ENCODE results near the gene FNTB.
"Not testable (repeated sequence)": the region's sequence is repeated elsewhere in the genome, so short reads cannot be mapped to it uniquely, and the experiment has no call there.

FNTB gene

DNA sequence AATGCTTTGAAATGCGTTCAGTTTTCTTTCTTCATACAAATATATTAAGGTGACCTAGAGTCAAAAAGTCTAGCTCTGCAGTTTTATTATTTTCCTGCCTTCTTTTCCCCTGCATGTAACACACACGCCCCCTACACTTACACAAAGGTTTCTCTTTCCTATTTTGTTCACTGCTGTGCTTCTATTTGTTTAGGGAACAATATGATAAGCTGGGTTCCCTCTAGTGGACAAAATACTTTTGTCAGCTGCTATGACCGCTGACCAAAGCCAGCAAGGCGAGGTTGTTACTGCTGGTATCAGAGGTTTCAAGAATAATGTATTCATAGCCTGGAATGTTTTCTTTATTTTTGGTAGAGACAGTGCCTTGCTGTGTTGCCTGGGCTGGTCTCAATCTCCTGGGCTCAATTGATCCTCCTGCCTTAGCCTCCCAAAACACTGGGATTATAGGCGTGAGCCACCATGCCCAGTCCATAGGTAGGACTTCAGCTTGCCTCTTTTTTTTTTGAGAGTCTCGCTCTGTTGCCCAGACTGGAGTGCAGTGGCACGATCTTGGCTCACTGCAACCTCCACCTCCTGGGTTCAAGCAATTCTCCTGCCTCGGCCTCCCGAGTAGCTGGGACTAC is 33.4 kb downstream of the FNTB start:
- DNase-seq, result peak; percentile 75

DNA sequence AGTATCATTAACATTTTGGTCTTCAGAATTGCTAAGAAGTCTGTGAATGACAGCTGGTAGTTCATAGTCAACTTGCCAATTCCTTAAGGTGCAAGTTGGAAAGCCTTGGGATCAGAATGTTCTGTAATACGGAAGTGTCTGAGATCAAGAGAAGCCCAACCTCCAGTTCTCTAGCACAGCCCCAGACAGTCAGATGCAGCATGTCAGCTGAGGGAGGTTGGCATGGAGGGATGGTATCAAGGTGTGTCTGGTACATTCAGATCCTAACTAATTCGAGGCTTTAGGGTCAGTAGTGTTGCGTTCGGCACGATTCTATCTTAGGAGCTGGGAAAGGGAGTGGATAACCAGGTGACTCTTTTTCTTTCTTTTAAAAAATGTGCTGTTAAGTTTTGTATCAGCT is 38.3 kb downstream of the FNTB start:
- no peak for DNase-seq

DNA sequence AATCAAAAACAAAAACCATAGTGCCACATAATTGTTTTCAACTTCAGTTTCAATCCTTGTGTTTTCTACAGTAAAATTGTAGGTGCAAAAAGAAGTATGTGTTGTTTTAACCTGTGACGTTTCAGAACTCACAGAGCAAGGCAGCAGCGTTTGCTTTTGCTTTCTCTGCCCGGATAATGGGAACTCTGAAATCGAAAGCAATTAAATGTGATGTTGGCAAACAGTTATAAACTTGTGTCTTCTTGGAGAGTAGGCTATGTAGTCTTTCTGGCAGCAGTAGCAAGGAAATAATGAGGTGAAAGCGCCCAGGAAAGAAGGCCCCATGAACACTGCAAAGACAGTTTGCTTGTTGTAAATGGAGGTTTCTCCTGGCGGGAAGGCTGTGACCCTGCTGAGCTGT is 39.1 kb downstream of the FNTB start:
- no peak for DNase-seq

DNA sequence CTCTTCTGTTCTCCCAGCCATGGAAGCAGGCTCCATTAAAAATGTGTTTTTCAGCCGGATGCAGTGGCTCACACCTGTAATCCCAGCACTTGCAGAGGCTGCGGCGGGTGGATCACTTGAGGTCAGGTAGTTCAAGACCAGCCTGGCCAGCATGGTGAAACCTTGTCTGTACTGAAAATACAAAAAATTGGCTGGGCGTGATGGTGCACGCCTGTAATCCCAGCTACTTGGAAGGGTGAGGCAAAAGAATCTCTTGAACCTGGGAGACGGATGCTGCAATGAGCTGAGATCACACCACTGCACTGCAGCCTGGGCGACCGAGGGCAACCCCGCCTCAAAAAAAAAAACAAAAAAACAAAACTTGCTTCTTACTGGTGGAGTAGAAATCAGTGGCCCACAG is 39.8 kb downstream of the FNTB start:
- DNase-seq, result no peak

DNA sequence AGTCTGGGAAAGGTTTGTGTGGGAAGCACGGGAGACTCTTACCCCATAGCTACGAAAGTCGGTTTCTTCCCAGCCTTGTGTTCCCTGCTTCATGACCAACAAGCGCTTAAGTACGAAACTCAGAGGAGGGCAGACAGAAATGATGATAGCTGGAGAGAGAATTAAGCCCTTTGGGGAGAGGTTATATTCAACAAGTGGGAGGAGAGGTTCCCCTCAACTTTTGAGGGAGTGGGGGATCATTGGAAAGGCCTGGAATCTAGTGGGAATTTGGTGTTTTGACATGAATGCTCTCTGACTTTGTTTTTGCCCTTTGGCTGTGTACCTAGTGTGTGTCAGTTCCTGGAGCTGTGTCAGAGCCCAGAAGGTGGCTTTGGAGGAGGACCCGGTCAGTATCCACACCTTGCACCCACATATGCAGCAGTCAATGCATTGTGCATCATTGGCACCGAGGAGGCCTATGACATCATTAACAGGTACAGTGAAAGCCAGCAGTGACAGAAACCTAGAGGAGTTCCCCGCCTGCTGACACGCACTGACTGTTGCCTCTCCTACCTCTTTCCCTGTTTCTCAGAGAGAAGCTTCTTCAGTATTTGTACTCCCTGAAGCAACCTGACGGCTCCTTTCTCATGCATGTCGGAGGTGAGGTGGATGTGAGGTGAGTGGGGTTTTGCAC is 40.6 kb downstream of the FNTB start:
- no peak for DNase-seq

DNA sequence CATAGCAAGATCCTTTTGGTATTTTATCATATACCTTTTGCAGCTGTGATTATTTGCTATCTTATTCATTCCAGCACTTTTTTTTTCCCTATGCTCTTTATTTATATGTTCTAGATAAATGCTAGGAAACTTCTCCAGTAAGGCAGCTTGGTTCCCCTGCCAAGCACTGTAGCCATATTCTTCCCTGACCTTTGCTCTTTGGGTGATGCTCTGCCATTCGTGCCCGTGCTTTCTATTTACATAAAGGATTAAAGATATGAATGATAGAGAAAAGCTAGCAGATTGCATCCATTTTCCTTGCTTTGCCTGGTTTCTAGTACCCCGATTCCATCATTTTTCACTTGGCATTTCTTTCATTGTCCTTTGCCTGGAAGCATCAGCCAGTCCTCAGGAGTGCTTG is 42.2 kb downstream of the FNTB start:
- DNase-seq, result no peak

DNA sequence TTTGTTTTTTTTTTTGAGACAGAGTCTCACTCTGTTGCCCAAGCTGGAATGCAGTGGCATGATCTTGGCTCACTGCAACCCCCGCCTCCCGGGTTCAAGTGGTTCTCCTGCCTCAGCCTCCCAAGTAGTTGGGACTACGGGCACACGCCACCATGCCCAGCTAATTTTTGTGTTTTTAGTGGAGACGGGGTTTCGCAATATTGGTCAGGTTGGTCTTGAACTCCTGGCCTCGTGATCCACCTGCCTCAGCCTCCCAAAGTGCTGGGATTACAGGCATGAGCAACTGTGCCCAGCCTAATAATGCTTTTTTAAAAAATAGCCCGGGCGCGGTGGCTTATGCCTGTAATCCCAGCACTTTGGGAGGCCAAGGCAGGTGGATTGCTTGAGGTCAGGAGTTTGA is 44.6 kb downstream of the FNTB start:
- DNase-seq, result not testable (repeated sequence)

DNA sequence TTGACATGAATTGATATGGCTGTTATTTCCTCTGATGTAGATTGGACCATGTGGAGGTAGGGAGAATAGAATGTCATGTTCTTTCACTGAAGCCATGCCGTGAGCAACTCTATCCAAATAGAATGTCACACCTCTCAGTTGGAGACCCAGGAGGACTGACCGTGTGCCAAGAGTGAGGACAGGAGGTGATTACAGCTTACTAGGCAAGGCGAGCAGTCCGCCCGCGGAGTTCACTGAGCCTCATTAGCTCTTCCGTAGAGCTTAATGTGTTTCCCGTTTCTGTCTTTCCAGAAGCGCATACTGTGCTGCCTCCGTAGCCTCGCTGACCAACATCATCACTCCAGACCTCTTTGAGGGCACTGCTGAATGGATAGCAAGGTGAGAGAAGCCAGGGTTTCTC is 45.6 kb downstream of the FNTB start:
- DNase-seq, result no peak

DNA sequence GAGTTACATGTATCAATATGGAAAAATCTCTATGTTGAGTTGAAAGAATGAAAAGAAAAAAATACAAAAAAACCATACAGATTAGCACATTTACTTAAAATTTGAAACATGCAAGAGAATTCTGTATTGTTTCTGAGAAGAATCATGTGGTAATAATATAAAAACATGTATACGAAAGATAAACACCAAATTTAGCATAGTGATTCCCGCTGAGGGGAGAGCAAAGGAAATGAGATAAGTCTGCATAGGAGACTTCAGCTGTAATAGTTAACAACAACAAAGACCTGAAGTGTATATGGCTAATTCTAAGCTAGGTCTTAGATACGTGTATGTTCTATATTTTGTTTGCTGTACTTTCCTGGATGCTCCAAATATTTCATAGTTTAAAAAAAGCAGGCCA is 46.5 kb downstream of the FNTB start:
- DNase-seq, result no peak

DNA sequence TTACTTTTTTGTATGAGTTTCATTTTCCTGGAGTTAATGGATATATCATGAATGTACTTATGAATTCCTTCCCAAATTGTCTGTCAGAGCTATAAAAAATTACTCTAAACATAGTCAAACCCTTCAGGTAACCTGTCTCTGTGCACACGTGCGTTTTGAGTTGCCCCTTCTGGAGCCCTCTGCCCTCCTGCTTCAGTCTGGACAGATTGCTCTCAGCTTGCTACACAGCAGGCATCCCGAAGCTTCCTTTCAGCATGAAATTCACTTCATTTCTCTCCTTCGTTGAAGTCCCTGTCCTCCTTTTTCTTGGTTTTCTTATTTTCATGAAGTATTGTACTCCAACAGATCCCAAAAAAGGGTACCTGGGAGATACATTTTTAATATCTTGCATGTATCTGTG is 47.3 kb downstream of the FNTB start:
- DNase-seq, result no peak

DNA sequence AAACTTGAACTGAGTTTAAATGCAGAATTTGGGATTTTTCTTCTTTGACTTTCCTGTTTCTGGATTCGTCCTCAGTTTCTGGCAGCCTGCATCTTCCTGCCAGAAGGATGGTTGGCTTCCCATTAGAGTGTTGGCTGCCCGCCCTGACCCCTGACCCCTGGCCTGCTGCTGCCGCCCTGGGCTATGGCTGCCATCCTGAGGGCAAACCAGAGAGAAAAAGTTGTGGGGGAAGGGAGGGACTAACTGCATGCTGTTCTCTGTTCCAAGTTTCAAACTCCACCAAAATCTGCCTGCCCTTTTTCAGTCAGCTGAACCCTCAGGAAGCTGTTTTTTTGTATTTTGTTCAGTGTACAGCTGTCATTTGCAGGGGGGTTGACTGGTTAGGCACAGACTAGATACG is 48.4 kb downstream of the FNTB start:
- no peak for DNase-seq

DNA sequence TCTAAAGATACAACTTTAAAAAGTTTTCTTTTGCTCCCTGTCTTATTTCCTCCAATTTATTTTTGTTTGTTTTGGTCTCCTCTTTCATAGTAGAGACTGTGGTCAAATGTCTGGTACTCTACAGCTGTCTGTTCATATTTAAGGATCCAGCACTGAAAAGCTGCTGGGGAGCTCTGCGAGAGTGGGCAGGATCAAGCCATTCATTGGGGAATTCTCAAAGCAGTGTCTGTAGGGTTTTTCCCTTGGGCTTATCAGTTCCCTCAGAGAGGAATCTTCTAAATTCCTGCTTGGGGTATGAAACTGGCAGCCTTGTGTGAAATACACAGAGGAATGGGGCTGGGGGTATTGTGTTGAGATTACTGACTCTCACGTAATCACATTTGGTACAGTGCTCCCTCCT is 52.3 kb downstream of the FNTB start:
- DNase-seq, result peak; percentile 6

DNA sequence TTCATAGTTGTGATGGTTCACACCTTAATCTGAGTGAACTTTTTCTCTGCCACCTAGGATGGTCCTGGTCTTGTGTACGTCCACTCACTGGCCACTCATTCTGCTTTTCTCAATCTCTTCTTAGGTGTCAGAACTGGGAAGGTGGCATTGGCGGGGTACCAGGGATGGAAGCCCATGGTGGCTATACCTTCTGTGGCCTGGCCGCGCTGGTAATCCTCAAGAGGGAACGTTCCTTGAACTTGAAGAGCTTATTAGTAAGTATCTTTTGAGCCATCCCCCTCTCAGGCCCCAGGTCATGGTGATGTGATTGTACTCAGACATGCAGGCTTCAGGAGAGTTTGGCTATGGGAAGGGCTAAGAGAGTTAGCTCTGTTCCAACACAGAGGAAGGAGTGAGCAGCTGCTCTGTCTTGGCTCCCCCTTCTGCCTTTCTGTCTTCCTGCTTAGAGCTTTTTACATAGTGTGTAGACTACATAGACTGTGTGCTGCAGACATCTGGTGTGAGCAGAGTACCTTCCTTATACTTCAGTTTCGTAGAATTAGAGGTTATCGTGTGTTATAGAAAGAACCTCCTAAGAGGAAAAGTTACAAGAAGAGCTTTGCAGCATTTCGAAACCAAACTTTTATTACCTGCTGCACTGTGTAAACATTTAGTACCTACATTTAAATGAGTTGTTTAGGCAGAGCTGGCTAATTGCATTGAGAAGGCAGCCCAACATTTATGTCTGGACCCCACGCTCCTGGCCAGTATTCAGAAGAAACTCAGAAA is 54.2 kb downstream of the FNTB start:
- DNase-seq, result no peak

DNA sequence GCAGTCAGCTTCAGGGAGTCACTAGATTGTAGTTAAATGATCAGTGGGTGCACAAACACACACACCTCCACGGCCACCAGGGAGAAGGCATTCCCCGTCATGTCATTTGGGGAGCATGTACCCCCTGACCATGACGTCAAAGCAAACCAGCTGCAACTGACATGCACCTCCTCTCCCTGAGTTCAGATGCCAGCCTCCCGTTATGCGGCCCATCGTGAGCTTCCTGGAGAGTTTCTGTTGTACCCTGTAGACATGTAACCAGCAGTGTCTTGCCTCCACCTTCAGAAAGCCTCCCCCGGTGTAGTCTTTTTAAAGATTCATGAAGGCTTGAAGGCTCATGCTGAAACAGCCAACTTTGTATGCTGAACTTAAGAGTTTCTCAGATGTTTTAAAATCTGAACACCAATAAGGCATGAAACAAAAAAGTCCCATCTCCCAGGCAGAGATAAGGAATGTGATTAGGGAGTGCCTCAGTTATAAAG is 54.8 kb downstream of the FNTB start:
- DNase-seq, result no peak

DNA sequence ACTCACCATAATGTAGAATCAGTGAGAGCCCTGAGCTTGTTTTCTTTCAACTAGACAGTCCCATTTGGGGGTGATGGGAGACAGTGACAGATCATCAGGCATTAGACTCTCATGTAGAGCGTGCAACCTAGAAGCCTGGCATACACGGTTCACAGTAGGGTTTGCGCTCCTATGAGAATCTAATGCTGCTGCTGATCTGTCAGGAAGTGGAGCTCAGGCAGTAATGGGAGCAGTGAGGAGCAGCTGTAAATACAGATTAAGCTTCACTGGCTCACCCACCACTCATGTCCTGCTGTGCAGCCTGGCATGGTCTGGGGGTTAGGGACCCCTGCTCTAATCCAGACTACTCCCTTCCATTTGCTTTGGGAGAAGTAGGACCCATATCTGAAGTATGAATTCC is 55.6 kb downstream of the FNTB start:
- no peak for DNase-seq

DNA sequence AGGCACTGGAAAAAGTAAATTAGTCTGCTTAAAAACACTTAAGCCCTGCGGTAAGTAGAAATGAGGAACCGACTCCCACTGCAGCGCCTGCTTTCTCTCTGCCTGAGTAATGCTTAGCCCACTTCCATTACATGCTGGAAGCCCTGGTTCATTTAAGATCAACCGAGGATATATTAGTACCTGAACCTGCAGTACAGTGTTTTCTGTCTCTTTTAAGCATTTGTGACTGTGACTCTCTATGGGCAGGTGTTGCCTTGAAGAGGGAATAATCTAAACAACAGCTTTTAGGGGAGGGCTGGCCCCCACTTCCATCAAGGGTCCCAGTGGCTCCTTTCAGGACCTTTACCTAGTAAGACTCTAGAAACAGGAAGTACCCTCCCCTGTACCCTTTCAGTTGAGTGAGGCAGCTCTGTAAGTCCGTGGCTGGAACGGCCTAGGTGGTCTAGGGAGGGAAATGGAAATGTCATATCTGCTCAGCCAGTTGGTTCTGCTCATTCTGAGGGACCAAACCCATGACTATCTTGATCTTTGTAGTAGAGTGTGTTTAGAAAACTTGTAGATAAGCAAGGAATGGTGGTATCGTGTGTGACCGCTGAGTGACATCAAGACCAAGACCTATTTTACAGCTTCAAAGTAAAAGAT is 56.2 kb downstream of the FNTB start:
- no peak for DNase-seq

DNA sequence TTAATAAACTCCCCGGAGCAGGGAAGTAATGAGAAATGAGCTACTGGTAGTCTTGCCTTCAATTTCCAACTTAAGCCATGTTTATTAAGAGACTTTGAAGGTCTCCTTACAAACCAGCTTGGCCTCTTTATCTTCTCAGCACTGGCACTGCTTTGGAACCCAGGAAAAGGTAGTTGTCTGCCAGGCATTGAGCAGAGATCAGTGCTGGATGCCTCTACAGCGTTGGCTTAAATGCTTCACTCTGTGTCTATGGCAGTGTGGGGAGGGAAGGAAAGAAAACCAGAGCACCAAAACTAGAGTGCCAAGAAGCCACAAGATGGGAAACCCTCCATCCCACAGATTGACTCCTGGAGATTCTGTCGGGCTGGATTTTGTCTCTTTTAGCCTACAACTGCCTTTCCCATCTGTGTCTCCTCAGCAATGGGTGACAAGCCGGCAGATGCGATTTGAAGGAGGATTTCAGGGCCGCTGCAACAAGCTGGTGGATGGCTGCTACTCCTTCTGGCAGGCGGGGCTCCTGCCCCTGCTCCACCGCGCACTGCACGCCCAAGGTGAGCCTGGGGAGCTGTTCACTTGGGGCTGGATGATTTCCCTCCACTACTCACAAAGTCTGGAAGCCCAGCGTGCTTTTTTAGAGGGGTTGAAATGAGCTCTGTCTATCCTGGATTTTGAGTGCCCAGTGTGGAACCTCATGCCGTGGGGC is 57.3 kb downstream of the FNTB start:
- DNase-seq, result no peak

DNA sequence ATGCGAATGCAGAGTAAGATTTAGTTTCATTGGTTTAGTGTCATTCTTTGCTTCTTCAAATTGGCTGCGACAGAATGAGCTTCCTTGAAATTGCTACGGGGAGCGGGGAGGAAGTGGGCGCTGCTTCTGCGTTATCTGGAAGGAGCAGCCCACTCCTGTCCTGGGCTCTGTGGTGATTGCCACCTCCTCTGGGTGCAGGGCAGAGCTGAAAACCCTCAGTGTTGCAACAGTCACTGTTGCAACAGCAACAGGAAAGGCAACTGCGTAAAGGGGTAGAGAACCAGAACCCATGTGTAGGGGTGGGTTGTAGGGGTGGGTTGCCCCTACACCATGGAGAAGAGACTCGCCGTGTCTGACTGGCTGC is 57.9 kb downstream of the FNTB start:
- no peak for DNase-seq

DNA sequence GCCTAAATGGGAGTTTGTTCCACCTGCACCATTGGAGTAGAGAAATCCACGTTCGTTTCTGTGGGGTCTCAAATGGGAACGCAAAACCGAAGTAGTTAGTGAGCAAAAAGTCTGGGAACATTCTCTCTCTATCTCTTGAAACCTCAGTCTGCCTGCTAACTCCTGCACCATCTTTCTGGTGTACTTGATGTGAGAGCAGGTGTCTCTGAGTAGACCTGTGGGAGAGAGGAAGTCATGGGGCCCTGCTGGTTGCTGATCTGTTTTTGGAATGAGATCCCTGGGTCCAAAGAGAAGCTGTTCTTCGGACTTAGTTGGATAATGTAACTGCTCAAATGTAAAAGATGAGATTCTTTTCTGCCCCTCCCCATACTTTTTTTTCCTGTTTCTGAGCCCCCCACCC is 58.3 kb downstream of the FNTB start:
- no peak for DNase-seq

DNA sequence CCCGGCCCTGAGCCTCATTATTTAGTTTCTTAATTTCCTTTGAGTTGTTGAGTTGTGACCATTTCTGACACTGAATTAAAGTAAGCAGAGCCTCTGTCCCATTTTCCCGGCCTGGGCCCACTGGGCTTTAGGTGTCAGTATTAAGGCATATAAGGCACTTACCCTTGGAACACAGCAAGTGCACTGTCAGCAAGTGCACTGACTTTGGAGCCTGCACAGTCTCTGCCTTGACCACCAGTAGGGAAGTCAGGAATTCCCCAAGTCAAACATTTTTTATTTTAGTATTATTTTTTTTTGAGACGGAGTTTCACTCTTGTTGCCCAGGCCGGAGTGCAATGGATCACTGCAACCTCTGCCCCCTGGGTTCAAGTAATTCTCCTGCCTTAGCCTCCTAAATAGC is 59.0 kb downstream of the FNTB start:
- no peak for DNase-seq

DNA sequence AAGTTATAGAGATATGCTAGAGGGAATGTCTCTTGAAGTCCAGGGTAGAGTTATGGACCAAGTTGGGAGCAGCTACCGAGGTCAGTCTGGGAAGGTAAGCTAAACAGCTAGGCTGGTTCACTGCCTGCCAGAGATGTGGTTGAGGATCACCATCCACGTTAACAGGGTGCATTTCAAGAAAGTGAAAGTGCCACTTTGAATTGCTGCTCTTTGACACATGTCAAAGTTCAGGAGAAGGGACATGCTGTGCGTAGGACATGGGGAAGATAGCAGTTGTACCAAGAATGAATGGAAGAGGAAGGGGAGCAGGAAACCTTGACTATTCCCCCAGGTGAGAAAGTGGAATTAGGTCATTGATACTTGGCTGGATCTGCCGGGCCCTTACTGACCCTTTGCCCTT is 66.1 kb downstream of the FNTB start:
- no peak for DNase-seq

DNA sequence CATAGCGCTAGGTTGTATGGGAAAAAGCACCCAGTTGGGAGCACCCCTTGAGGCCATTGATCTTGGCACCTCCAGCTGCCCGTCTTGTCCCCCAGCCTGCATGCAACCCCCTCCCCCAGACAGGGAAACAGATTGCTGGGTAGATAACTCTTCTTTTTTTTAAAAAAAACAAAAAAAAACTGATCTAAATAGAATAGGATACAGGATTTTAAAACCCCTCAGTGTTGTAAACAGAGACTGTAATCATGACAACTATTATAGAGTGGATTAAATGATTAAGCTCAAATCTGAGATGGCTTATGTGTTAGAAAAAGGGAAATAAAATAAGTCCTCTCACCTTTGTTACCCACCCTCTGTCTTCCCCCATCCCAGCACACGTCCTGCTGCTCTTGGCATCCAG is 66.8 kb downstream of the FNTB start:
- no peak for DNase-seq
